Large intestine (tissue), 3 donors: Measurements from ENCODE around the gene SORCS2. TPM values are rescaled to one million over a fixed set of nuclear protein-coding genes. Genes with fewer than 3 reads are reported as not detected.

ENCODE experiments used
- DNase-seq, 2 donors: peaks; one replicate each; pipeline versions ENCODE4 v3.0.0 to v3.0.0-alpha.2; 2013
- H3K27ac ChIP-seq: one replicate; pipeline ENCODE4 v1.5.1; 2013; ENCODE audit warnings: low read length
- H3K27me3 ChIP-seq: 2 replicates; pipeline ENCODE4 v1.6.1; 2013; ENCODE audit warnings: low read length; ENCODE audit not compliant: control insufficient read depth, insufficient read depth
- H3K36me3 ChIP-seq: 2 replicates; pipeline ENCODE4 v1.6.1; 2013; ENCODE audit warnings: low read length; ENCODE audit not compliant: control insufficient read depth, insufficient read depth
- H3K4me1 ChIP-seq: one replicate; pipeline ENCODE4 v1.6.1; 2013; ENCODE audit warnings: low read length; ENCODE audit not compliant: control insufficient read depth, insufficient read depth
- H3K4me3 ChIP-seq: one replicate; pipeline ENCODE4 v1.5.1; 2013; ENCODE audit warnings: low read length
- H3K9me3 ChIP-seq: one replicate; pipeline ENCODE4 v1.6.1; 2013; ENCODE audit warnings: mild to moderate bottlenecking, low read depth, low read length, moderate library complexity; ENCODE audit not compliant: control insufficient read depth
- WGBS: methylation state at CpG from one replicate; pipeline ENCODE4 v1.1.5; 2013; ENCODE audit warnings: low lambda C conversion rate; ENCODE audit not compliant: insufficient coverage; 5-methylcytosine and 5-hydroxymethylcytosine counted together
- polyA plus RNA-seq: library from polyadenylated mRNA; unstranded; fragments of 120-200 nt; gene quantifications from one replicate; pipeline ENCODE4 v1.2.1, GENCODE V29; 2013

The SORCS2 gene
- polyA plus RNA-seq, 1 donor = 3.6 TPM

GRCh38 chr4:7392438-7393421 is 200.4 kb downstream of the SORCS2 start:
- H3K36me3 ChIP-seq = no peaks in the 10 kb centered on the region
- no peak overlapping the region for H3K4me3 ChIP-seq
- H3K27me3 ChIP-seq = no peaks in the 10 kb centered on the region
- H3K27ac ChIP-seq = no peak overlapping the region
- WGBS = no CpG with 5 or more reads among the region's 32 CpGs
- no peak for DNase-seq
- H3K4me1 ChIP-seq = peaks cover 2% of the 10 kb centered on the region
- H3K9me3 ChIP-seq = no peaks in the 10 kb centered on the region

GRCh38 chr4:7393601-7394575 is 201.6 kb downstream of the SORCS2 start:
- no peak for DNase-seq
- H3K27ac ChIP-seq = no peak overlapping the region
- H3K9me3 ChIP-seq = no peaks in the 10 kb centered on the region
- H3K4me1 ChIP-seq = peaks cover 2% of the 10 kb centered on the region
- no peaks in the 10 kb centered on the region for H3K36me3 ChIP-seq
- H3K4me3 ChIP-seq = no peak overlapping the region
- no CpG with 5 or more reads among the region's 29 CpGs for WGBS
- no peaks in the 10 kb centered on the region for H3K27me3 ChIP-seq

GRCh38 chr4:7394681-7395451 is 202.5 kb downstream of the SORCS2 start:
- Histone ChIP-seq H3K27ac (no peak overlapping the region), H3K4me3 (no peak overlapping the region), H3K4me1 (peaks cover 2% of the 10 kb centered on the region), H3K9me3 (no peaks in the 10 kb centered on the region), H3K27me3 (no peaks in the 10 kb centered on the region), H3K36me3 (no peaks in the 10 kb centered on the region)
- 60% methylated on average over 1 of the region's 21 CpGs for WGBS
- DNase-seq = peak; percentile 21 to 76

- Histone ChIP-seq H3K27me3 (no peaks in the 10 kb centered on the region), H3K36me3 (no peaks in the 10 kb centered on the region), H3K4me1 (peaks cover 2% of the 10 kb centered on the region), H3K27ac (no peak overlapping the region), H3K9me3 (no peaks in the 10 kb centered on the region), H3K4me3 (no peak overlapping the region)
- no peak for DNase-seq
- 62% methylated on average over 2 of the region's 8 CpGs for WGBS
These were observed 203.3 kb downstream of the SORCS2 start for GRCh38 chr4:7395645-7396044.

DNA sequence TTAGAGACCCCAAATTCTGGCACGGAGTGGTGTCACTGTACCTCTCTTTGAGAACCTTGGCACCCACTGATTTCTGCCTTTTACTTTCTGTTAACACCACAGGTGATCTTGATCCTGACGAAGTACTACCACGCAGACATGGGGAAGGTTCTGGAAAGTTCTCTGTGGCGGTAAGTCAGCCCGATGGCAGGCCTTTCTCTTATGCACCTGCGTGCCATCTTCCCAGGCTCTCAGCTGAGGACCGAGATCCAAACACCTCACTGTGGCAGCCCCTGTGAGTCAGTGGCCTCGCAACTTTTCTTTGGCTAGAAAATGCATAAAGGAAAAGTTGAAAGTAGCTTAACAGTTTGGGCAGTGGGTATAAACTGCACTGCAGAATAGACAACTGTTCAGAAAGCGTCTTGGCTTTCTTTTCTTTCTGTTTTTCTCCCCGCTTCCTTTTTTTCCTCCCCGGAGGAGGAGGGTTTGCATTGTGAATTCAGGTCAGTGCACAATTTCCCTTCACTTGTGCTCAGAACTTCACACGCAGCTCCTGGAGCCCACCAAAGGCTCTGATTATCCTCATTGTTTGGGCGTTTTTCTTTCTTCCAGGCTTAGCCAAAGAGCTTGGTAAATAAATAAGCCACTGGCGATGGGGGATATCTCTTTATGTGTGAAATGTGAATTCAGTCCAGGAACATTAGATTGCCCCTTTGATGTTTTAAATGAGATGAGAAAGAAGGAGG is 204.0 kb downstream of the SORCS2 start:
- WGBS = 93% methylated on average over 6 of the region's 14 CpGs
- no peak for DNase-seq
- no peak overlapping the region for H3K4me3 ChIP-seq
- H3K4me1 ChIP-seq = peaks cover 2% of the 10 kb centered on the region
- no peaks in the 10 kb centered on the region for H3K9me3 ChIP-seq
- no peak overlapping the region for H3K27ac ChIP-seq
- no peaks in the 10 kb centered on the region for H3K36me3 ChIP-seq
- H3K27me3 ChIP-seq = no peaks in the 10 kb centered on the region

- no peak for DNase-seq
- Histone ChIP-seq H3K36me3 (no peaks in the 10 kb centered on the region), H3K4me3 (no peak overlapping the region), H3K27me3 (no peaks in the 10 kb centered on the region), H3K4me1 (peaks cover 2% of the 10 kb centered on the region), H3K27ac (no peak overlapping the region), H3K9me3 (no peaks in the 10 kb centered on the region)
- 81% methylated on average over 5 of the region's 24 CpGs for WGBS
These were observed 205.1 kb downstream of the SORCS2 start for GRCh38 chr4:7397206-7398103.

- no peaks in the 10 kb centered on the region for H3K9me3 ChIP-seq
- no peak overlapping the region for H3K4me3 ChIP-seq
- no peak overlapping the region for H3K27ac ChIP-seq
- WGBS = no CpG with 5 or more reads among the region's 6 CpGs
- H3K4me1 ChIP-seq = peaks cover 2% of the 10 kb centered on the region
- H3K36me3 ChIP-seq = no peaks in the 10 kb centered on the region
- peak; percentile 57 to 61 for DNase-seq
- H3K27me3 ChIP-seq = no peaks in the 10 kb centered on the region
These were observed 205.7 kb downstream of the SORCS2 start for GRCh38 chr4:7398104-7398423.

DNA sequence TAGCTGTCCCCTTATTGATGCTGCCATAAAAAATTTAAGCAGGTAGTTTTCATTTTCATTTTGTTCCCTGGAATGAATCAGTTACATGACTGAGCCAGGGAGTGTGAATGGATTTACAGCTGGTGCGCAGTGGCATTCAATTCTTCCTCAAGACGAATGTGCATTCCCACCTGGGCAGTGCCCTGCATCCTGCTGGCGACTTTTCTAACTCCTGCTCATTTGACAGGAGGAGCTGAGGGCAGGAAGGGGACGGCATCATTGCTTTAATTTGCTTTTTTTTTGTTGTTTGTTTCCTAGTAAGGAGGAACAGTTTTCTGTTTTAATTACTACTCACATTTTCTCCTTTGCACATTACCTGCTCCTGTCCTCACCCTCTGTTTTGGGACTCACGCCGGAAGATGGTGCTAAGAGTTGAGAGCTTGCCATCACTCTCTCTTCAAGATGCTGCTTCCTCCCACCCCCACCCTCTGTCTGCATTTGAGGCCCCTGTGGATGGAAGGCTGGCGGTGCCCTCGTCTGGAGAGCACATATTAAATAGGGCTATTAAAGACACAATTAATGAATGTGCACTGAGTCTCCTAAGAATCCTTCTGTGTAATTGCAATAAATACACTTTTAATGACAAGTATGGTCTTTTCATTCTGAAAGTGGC is 206.6 kb downstream of the SORCS2 start:
- Histone ChIP-seq H3K4me3 (no peak overlapping the region), H3K36me3 (no peaks in the 10 kb centered on the region), H3K4me1 (peaks cover 2% of the 10 kb centered on the region), H3K9me3 (no peaks in the 10 kb centered on the region), H3K27ac (no peak overlapping the region), H3K27me3 (no peaks in the 10 kb centered on the region)
- WGBS = no CpG with 5 or more reads among the region's 8 CpGs
- no peak for DNase-seq
